ENCODE results near the gene HLA-DQA1.
A peak's percentile ranks its signal among the peaks of the same experiment; 100 is the strongest.

The HLA-DQA1 gene

GRCh38 chr6:32679492-32679891 is 42.3 kb downstream of the HLA-DQA1 start:
- H3K4me1 ChIP-seq (ENCODE audit: control insufficient read depth, insufficient read depth, low read depth, low read length) = no peaks in the 10 kb centered on the region
- DNase-seq = no peak
- no peak overlapping the region for H3K4me2 ChIP-seq (ENCODE audit: low read length, poor library complexity, severe bottlenecking)
- no peaks in the 10 kb centered on the region for H3K79me1 ChIP-seq (replicated peaks; ENCODE audit: low read length, poor library complexity, severe bottlenecking)
- no peak overlapping the region for H4K91ac ChIP-seq (ENCODE audit: low read length)
- no peak overlapping the region for H3K23ac ChIP-seq (ENCODE audit: low read length in 2 of 2)
- peaks cover 4% of the 10 kb centered on the region for H3K9me3 ChIP-seq (ENCODE audit: control insufficient read depth, low read length)
- H3K4me3 ChIP-seq (ENCODE audit: insufficient read depth in 1 of 2, low read depth in 1 of 2, low read length in 2 of 2) = no peak overlapping the region
- H3K18ac ChIP-seq (ENCODE audit: low read depth in 1 of 2, low read length in 2 of 2) = no peak overlapping the region
- no peak overlapping the region for H2BK5ac ChIP-seq (ENCODE audit: low read depth, low read length, poor library complexity, severe bottlenecking)
- 85% methylated on average over 4 of the region's 4 CpGs for WGBS
- no peak overlapping the region for H2BK15ac ChIP-seq (ENCODE audit: low read depth, poor library complexity, severe bottlenecking)
- no peak overlapping the region for H3K9ac ChIP-seq (ENCODE audit: low read length)
- no peak overlapping the region for H2AK5ac ChIP-seq (ENCODE audit: low read length, severe bottlenecking)
- no peak overlapping the region for H2BK12ac ChIP-seq (ENCODE audit: low read length in 2 of 2)
- peaks cover 6 to 17% of the 10 kb centered on the region in 2 experiments for H3K27me3 ChIP-seq (ENCODE audit: control insufficient read depth in 1 of 2, insufficient read depth in 1 of 2, low read length in 2 of 2)
- H3K36me3 ChIP-seq (ENCODE audit: control insufficient read depth in 1 of 2, insufficient read depth in 2 of 2, low read depth in 1 of 2, low read length in 2 of 2) = no peaks in the 10 kb centered on the region
- H2AFZ ChIP-seq (ENCODE audit: low read depth, low read length) = no peak overlapping the region
- H3K4ac ChIP-seq (ENCODE audit: low read depth in 1 of 2, low read length in 2 of 2) = no peak overlapping the region
- no peak overlapping the region for H3K14ac ChIP-seq (ENCODE audit: low read length in 2 of 2)
- H3K27ac ChIP-seq (ENCODE audit: low read length, poor library complexity, severe bottlenecking) = no peak overlapping the region
- no peak overlapping the region for H4K8ac ChIP-seq (ENCODE audit: low read length)
- no peak overlapping the region for H2BK120ac ChIP-seq (ENCODE audit: low read depth, low read length)

- H3K4me1 ChIP-seq (ENCODE audit: control insufficient read depth, insufficient read depth, low read depth, low read length) = no peaks in the 10 kb centered on the region
- no peak overlapping the region for H2AFZ ChIP-seq (ENCODE audit: low read depth, low read length)
- no peak overlapping the region for H3K23ac ChIP-seq (ENCODE audit: low read length in 2 of 2)
- no peak overlapping the region for H3K9ac ChIP-seq (ENCODE audit: low read length)
- no peak overlapping the region for H3K4me2 ChIP-seq (ENCODE audit: low read length, poor library complexity, severe bottlenecking)
- no peak overlapping the region for H3K27ac ChIP-seq (ENCODE audit: low read length, poor library complexity, severe bottlenecking)
- no peak overlapping the region for H3K14ac ChIP-seq (ENCODE audit: low read length in 2 of 2)
- H3K36me3 ChIP-seq (ENCODE audit: control insufficient read depth in 1 of 2, insufficient read depth in 2 of 2, low read depth in 1 of 2, low read length in 2 of 2) = no peaks in the 10 kb centered on the region
- H4K8ac ChIP-seq (ENCODE audit: low read length) = no peak overlapping the region
- no peak overlapping the region for H2BK12ac ChIP-seq (ENCODE audit: low read length in 2 of 2)
- H3K4ac ChIP-seq (ENCODE audit: low read depth in 1 of 2, low read length in 2 of 2) = no peak overlapping the region
- no peaks in the 10 kb centered on the region for H3K79me1 ChIP-seq (replicated peaks; ENCODE audit: low read length, poor library complexity, severe bottlenecking)
- H3K9me3 ChIP-seq (ENCODE audit: control insufficient read depth, low read length) = peaks cover 4% of the 10 kb centered on the region
- H3K4me3 ChIP-seq (ENCODE audit: insufficient read depth in 1 of 2, low read depth in 1 of 2, low read length in 2 of 2) = no peak overlapping the region
- peaks cover 6 to 21% of the 10 kb centered on the region in 2 experiments for H3K27me3 ChIP-seq (ENCODE audit: control insufficient read depth in 1 of 2, insufficient read depth in 1 of 2, low read length in 2 of 2)
- H2BK5ac ChIP-seq (ENCODE audit: low read depth, low read length, poor library complexity, severe bottlenecking) = no peak overlapping the region
- no peak for DNase-seq
- no peak overlapping the region for H2BK120ac ChIP-seq (ENCODE audit: low read depth, low read length)
- no peak overlapping the region for H2AK5ac ChIP-seq (ENCODE audit: low read length, severe bottlenecking)
- H4K91ac ChIP-seq (ENCODE audit: low read length) = no peak overlapping the region
- no peak overlapping the region for H2BK15ac ChIP-seq (ENCODE audit: low read depth, poor library complexity, severe bottlenecking)
- WGBS = no CpG with 5 or more reads among the region's 1 CpG
- H3K18ac ChIP-seq (ENCODE audit: low read depth in 1 of 2, low read length in 2 of 2) = no peak overlapping the region
Measured at GRCh38 chr6:32680055-32680454, 42.8 kb downstream of the HLA-DQA1 start.

GRCh38 chr6:32684246-32684645 is 47.0 kb downstream of the HLA-DQA1 start:
- H3K14ac ChIP-seq (ENCODE audit: low read length in 2 of 2) = no peak overlapping the region
- DNase-seq = no peak
- H3K4me3 ChIP-seq (ENCODE audit: insufficient read depth in 1 of 2, low read depth in 1 of 2, low read length in 2 of 2) = no peak overlapping the region
- no peak overlapping the region for H2BK15ac ChIP-seq (ENCODE audit: low read depth, poor library complexity, severe bottlenecking)
- peaks cover 4% of the 10 kb centered on the region for H3K9me3 ChIP-seq (ENCODE audit: control insufficient read depth, low read length)
- no peak overlapping the region for H3K18ac ChIP-seq (ENCODE audit: low read depth in 1 of 2, low read length in 2 of 2)
- H3K4ac ChIP-seq (ENCODE audit: low read depth in 1 of 2, low read length in 2 of 2) = no peak overlapping the region
- no peak overlapping the region for H4K8ac ChIP-seq (ENCODE audit: low read length)
- 75% methylated on average over 1 of the region's 3 CpGs for WGBS
- H3K79me1 ChIP-seq (replicated peaks; ENCODE audit: low read length, poor library complexity, severe bottlenecking) = no peaks in the 10 kb centered on the region
- no peak overlapping the region for H3K27ac ChIP-seq (ENCODE audit: low read length, poor library complexity, severe bottlenecking)
- no peak overlapping the region for H2BK120ac ChIP-seq (ENCODE audit: low read depth, low read length)
- H3K27me3 ChIP-seq (ENCODE audit: control insufficient read depth in 1 of 2, insufficient read depth in 1 of 2, low read length in 2 of 2) = peaks cover 6 to 41% of the 10 kb centered on the region in 2 experiments
- H2BK5ac ChIP-seq (ENCODE audit: low read depth, low read length, poor library complexity, severe bottlenecking) = no peak overlapping the region
- no peak overlapping the region for H4K91ac ChIP-seq (ENCODE audit: low read length)
- no peak overlapping the region for H2AFZ ChIP-seq (ENCODE audit: low read depth, low read length)
- H3K4me2 ChIP-seq (ENCODE audit: low read length, poor library complexity, severe bottlenecking) = no peak overlapping the region
- H2BK12ac ChIP-seq (ENCODE audit: low read length in 2 of 2) = no peak overlapping the region
- H2AK5ac ChIP-seq (ENCODE audit: low read length, severe bottlenecking) = no peak overlapping the region
- H3K36me3 ChIP-seq (ENCODE audit: control insufficient read depth in 1 of 2, insufficient read depth in 2 of 2, low read depth in 1 of 2, low read length in 2 of 2) = no peaks in the 10 kb centered on the region
- H3K9ac ChIP-seq (ENCODE audit: low read length) = no peak overlapping the region
- no peak overlapping the region for H3K23ac ChIP-seq (ENCODE audit: low read length in 2 of 2)
- no peaks in the 10 kb centered on the region for H3K4me1 ChIP-seq (ENCODE audit: control insufficient read depth, insufficient read depth, low read depth, low read length)

- no peak overlapping the region for H3K14ac ChIP-seq (ENCODE audit: low read length in 2 of 2)
- H3K27me3 ChIP-seq (ENCODE audit: control insufficient read depth in 1 of 2, insufficient read depth in 1 of 2, low read length in 2 of 2) = peaks cover 9 to 47% of the 10 kb centered on the region in 2 experiments
- no peak overlapping the region for H3K4ac ChIP-seq (ENCODE audit: low read depth in 1 of 2, low read length in 2 of 2)
- no peak overlapping the region for H3K9ac ChIP-seq (ENCODE audit: low read length)
- 33% methylated on average over 1 of the region's 1 CpG for WGBS
- DNase-seq = peak; percentile 8
- no peak overlapping the region for H2BK15ac ChIP-seq (ENCODE audit: low read depth, poor library complexity, severe bottlenecking)
- H2BK12ac ChIP-seq (ENCODE audit: low read length in 2 of 2) = no peak overlapping the region
- H3K27ac ChIP-seq (ENCODE audit: low read length, poor library complexity, severe bottlenecking) = no peak overlapping the region
- no peak overlapping the region for H3K23ac ChIP-seq (ENCODE audit: low read length in 2 of 2)
- H3K9me3 ChIP-seq (ENCODE audit: control insufficient read depth, low read length) = peaks cover 4% of the 10 kb centered on the region
- H3K4me1 ChIP-seq (ENCODE audit: control insufficient read depth, insufficient read depth, low read depth, low read length) = no peaks in the 10 kb centered on the region
- no peak overlapping the region for H3K4me3 ChIP-seq (ENCODE audit: insufficient read depth in 1 of 2, low read depth in 1 of 2, low read length in 2 of 2)
- H4K91ac ChIP-seq (ENCODE audit: low read length) = no peak overlapping the region
- H2BK120ac ChIP-seq (ENCODE audit: low read depth, low read length) = no peak overlapping the region
- no peak overlapping the region for H2BK5ac ChIP-seq (ENCODE audit: low read depth, low read length, poor library complexity, severe bottlenecking)
- H3K36me3 ChIP-seq (ENCODE audit: control insufficient read depth in 1 of 2, insufficient read depth in 2 of 2, low read depth in 1 of 2, low read length in 2 of 2) = no peaks in the 10 kb centered on the region
- no peak overlapping the region for H4K8ac ChIP-seq (ENCODE audit: low read length)
- no peak overlapping the region for H3K18ac ChIP-seq (ENCODE audit: low read depth in 1 of 2, low read length in 2 of 2)
- no peak overlapping the region for H2AK5ac ChIP-seq (ENCODE audit: low read length, severe bottlenecking)
- no peaks in the 10 kb centered on the region for H3K79me1 ChIP-seq (replicated peaks; ENCODE audit: low read length, poor library complexity, severe bottlenecking)
- H3K4me2 ChIP-seq (ENCODE audit: low read length, poor library complexity, severe bottlenecking) = no peak overlapping the region
- H2AFZ ChIP-seq (ENCODE audit: low read depth, low read length) = no peak overlapping the region
Measured at GRCh38 chr6:32685603-32686002, 48.4 kb downstream of the HLA-DQA1 start.

Data from mesenchymal stem cell (in vitro differentiated cells and primary cell).